Transverse colon (tissue), 4 donors: Measurements from ENCODE around the gene AEBP2.

Experiments used
- EP300 ChIP-seq: sonication (generic); formaldehyde crosslinking; IDR thresholded peaks from one replicate; pipeline ENCODE4 v1.6.1; 2017; ENCODE audit warnings: antibody characterized with exemption, low read depth
- POLR2AphosphoS5 ChIP-seq, 3 donors: sonication (generic); formaldehyde crosslinking; IDR thresholded peaks; one replicate each; pipeline ENCODE4 v1.6.1; 2016; ENCODE audit warnings: antibody characterized with exemption in 3 of 3
- TF ChIP-seq, protein P1 (sequence below), 5 experiments: fragments of 200-600 bp in 3 of 5; fragments of 450-650 bp in 2 of 5; sonication (generic) in 3 of 5; IDR thresholded peaks; 1 replicate in 2 of 5; 2 replicates in 3 of 5; pipeline ENCODE4 v1.5.1; 2016 to 2017; ENCODE audit warnings: antibody characterized with exemption in 5 of 5, inconsistent platforms in 3 of 5, mild to moderate bottlenecking in 2 of 5, moderate library complexity in 1 of 5

DNA sequence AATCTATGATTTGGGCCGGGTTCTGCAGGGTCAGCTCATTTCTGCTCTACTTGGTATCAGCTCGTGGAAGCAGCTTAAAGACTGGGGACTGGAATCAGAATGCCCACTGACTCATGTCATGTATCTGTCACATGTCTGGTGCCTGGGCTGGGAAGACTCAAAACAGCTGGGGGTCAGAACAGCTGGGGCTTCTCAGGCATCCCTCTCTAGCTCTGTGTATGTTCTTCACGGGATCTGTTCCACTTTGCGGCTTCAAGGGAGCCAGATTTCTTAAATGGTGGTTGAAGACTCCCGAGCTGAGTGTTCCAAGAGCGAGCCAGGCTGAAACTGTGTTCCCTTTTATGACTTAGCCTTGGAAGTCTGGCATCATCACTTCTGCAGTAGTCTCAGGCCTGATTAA, 11.9 kb downstream of the AEBP2 start:
- TF ChIP-seq, protein P1, sequence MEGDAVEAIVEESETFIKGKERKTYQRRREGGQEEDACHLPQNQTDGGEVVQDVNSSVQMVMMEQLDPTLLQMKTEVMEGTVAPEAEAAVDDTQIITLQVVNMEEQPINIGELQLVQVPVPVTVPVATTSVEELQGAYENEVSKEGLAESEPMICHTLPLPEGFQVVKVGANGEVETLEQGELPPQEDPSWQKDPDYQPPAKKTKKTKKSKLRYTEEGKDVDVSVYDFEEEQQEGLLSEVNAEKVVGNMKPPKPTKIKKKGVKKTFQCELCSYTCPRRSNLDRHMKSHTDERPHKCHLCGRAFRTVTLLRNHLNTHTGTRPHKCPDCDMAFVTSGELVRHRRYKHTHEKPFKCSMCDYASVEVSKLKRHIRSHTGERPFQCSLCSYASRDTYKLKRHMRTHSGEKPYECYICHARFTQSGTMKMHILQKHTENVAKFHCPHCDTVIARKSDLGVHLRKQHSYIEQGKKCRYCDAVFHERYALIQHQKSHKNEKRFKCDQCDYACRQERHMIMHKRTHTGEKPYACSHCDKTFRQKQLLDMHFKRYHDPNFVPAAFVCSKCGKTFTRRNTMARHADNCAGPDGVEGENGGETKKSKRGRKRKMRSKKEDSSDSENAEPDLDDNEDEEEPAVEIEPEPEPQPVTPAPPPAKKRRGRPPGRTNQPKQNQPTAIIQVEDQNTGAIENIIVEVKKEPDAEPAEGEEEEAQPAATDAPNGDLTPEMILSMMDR (IDR thresholded peaks at IDR 0.05) = no peak
- no peak for TF ChIP-seq EP300
- no peak for TF ChIP-seq POLR2AphosphoS5 (IDR thresholded peaks at IDR 0.05)
